Common myeloid progenitor, CD34-positive (primary cell): Measurements from ENCODE around the gene UTP15.
A peak's percentile ranks its signal among the peaks of the same experiment; 100 is the strongest.

Experiments
- CTCF ChIA-PET: fragments of 350-600 bp; sonication (Branson Sonifier 250); formaldehyde crosslinking; loops from one replicate; lab custom pipeline; 2021; ENCODE audit warnings: antibody characterized with exemption; lab: Charles Lee
- POLR2A ChIA-PET: fragments of 350-600 bp; sonication (Branson Sonifier 250); formaldehyde crosslinking; loops from one replicate; lab custom pipeline; 2021; ENCODE audit warnings: antibody characterized with exemption; lab: Charles Lee
- DNase-seq, 3 donors: peaks; one replicate each; pipeline versions ENCODE4 v3.0.0 to v3.0.0-alpha.2; 2013
- H3K27ac ChIP-seq, 2 experiments: 1 replicate in 1 of 2; 2 replicates in 1 of 2; pipeline ENCODE4 v1.7.0; 2013; ENCODE audit warnings: inconsistent platforms in 2 of 2, low read length in 2 of 2, mild to moderate bottlenecking in 2 of 2, low read depth in 1 of 2, moderate library complexity in 1 of 2; ENCODE audit not compliant: severe bottlenecking in 2 of 2, insufficient read depth in 1 of 2, poor library complexity in 1 of 2
- H3K27me3 ChIP-seq, 5 experiments: replicated peaks in 2 of 5; 1 replicate in 3 of 5; 2 replicates in 2 of 5; pipeline versions ENCODE4 v1.6.1 to v1.7.0; 2013; ENCODE audit warnings: low read length in 4 of 5, mild to moderate bottlenecking in 2 of 5, moderate library complexity in 2 of 5, inconsistent platforms in 1 of 5; ENCODE audit not compliant: insufficient read depth in 5 of 5, control insufficient read depth in 4 of 5
- H3K36me3 ChIP-seq, 4 experiments: 1 replicate in 2 of 4; 2 replicates in 2 of 4; pipeline versions ENCODE4 v1.6.1 to v1.7.0; 2013; ENCODE audit warnings: low read length in 3 of 4, control low read depth in 1 of 4, mild to moderate bottlenecking in 1 of 4; ENCODE audit not compliant: control insufficient read depth in 4 of 4, insufficient read depth in 4 of 4
- H3K4me1 ChIP-seq, 4 experiments: 1 replicate in 3 of 4; 2 replicates in 1 of 4; pipeline versions ENCODE4 v1.6.1 to v1.7.1; 2013; ENCODE audit warnings: low read length in 3 of 4, mild to moderate bottlenecking in 3 of 4, control low read depth in 1 of 4, inconsistent platforms in 1 of 4, moderate library complexity in 1 of 4; ENCODE audit not compliant: control insufficient read depth in 4 of 4, insufficient read depth in 4 of 4; ENCODE audit errors: control extremely low read depth in 1 of 4
- H3K4me3 ChIP-seq, 7 experiments: 1 replicate in 4 of 7; 2 replicates in 3 of 7; pipeline versions ENCODE4 v1.5.1 to v1.7.0; 2013; ENCODE audit warnings: mild to moderate bottlenecking in 7 of 7, low read length in 6 of 7, moderate library complexity in 6 of 7, inconsistent platforms in 2 of 7, low read depth in 2 of 7, control low read depth in 1 of 7; ENCODE audit not compliant: insufficient read depth in 4 of 7, control insufficient read depth in 1 of 7; ENCODE audit errors: extremely low read depth in 1 of 7
- H3K9me3 ChIP-seq, 5 experiments: 1 replicate in 4 of 5; 2 replicates in 1 of 5; pipeline versions ENCODE4 v1.6.1 to v1.7.1; 2013; ENCODE audit warnings: low read length in 4 of 5, mild to moderate bottlenecking in 2 of 5, inconsistent platforms in 1 of 5, low read depth in 1 of 5, moderate library complexity in 1 of 5; ENCODE audit not compliant: control insufficient read depth in 4 of 5, insufficient read depth in 2 of 5; ENCODE audit errors: control extremely low read depth in 1 of 5
- WGBS: methylation state at CpG from one replicate; pipeline ENCODE4 v1.1.5; 2013; ENCODE audit not compliant: insufficient coverage; 5-methylcytosine and 5-hydroxymethylcytosine counted together

UTP15 gene

GRCh38 chr5:73529081-73529480 is 36.5 kb upstream of the UTP15 start:
- no peak for DNase-seq

GRCh38 chr5:73531356-73531755 is 34.2 kb upstream of the UTP15 start:
- Histone ChIP-seq H3K36me3 (no peaks in the 10 kb centered on the region), H3K9me3 (peaks cover 0 to 3% (median 0%) of the 10 kb centered on the region in 5 experiments), H3K4me1 (no peaks in the 10 kb centered on the region), H3K4me3 (no peak overlapping the region), H3K27ac (no peak overlapping the region), H3K27me3 (peaks cover 0 to 19% (median 5%) of the 10 kb centered on the region in 5 experiments)
- WGBS, result 100% methylated on average over 1 of the region's 1 CpG
- ChIA-PET POLR2A (no interaction called here), CTCF (interaction anchor here (0.9 to 2.1 kb wide), 2 partner anchors 23 to 32 kb away, joined by 3 to 7 read pairs; no protein-coding TSS in a partner anchor)
- no peak for DNase-seq

More at GRCh38 chr5:73529081-73529480, 36.5 kb upstream of the UTP15 start:
- Histone ChIP-seq H3K27ac (no peak overlapping the region), H3K4me3 (no peak overlapping the region), H3K4me1 (no peaks in the 10 kb centered on the region), H3K27me3 (peaks cover 0 to 18% (median 5%) of the 10 kb centered on the region in 5 experiments), H3K9me3 (no peaks in the 10 kb centered on the region), H3K36me3 (no peaks in the 10 kb centered on the region)
- no CpG with 5 or more reads among the region's 1 CpG for WGBS
- ChIA-PET POLR2A (no interaction called here), CTCF (no interaction called here)

DNA sequence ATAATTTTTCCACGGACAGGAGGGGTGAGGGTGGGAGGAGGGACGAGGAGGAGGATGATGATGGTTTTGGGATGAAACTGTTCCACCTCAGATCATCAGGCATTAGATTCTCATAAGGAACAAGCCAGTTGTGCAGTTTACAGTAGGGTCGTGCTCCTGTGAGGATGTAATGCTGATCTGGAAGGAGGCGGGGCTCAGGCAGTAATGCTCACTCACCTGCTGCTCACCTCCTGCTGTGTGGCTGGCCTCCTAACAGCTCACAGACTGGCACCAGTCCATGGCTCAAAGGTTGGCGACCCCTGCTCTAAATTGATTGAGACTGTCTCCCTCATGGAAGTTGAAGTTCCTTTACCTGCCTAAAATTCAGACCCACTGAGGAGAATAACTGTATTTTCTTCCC is 33.3 kb upstream of the UTP15 start:
- H3K27me3 ChIP-seq, result peaks cover 0 to 19% (median 5%) of the 10 kb centered on the region in 5 experiments
- DNase-seq, result no peak
- WGBS, result 100% methylated on average over 3 of the region's 5 CpGs
- POLR2A ChIA-PET, result no interaction called here
- H3K9me3 ChIP-seq, result peaks cover 0 to 3% (median 0%) of the 10 kb centered on the region in 5 experiments
- CTCF ChIA-PET, result no interaction called here
- no peaks in the 10 kb centered on the region for H3K4me1 ChIP-seq
- H3K36me3 ChIP-seq, result no peaks in the 10 kb centered on the region
- H3K4me3 ChIP-seq, result no peak overlapping the region
- no peak overlapping the region for H3K27ac ChIP-seq

DNA sequence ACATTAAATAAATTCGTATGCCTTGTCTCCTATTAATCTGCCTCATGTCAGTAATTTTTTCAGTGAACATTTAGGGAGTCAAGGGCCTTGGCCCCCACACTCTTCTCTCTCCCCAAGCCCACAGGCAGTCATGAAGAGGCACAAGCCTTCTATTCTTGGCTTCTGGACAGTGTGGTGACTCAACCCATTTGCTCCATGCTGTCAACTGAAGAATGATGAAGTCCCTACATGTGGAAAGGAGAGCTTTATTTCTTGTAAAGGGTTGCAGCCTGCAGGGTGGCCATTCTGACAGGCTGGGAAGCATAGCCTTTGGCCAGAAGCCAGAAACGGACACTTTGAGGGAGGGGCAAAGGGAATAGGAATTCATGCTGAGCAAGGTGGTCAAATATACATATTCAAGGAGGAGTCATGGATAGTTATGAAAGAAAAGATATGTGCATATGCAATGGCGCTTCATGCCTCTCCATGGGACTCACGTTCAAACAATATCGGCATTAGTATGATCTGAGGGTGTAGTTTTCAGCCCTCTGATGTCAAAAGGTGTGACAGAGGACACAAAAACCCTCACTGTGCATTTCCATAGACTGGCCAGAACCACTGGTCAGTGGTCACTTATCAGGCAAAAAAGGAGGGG is 31.4 kb upstream of the UTP15 start:
- WGBS, result 95% methylated on average over 5 of the region's 5 CpGs
- ChIA-PET CTCF (interaction anchor here (5.8 kb wide), 1 partner anchor 12 kb away, joined by 55 read pairs; no protein-coding TSS in a partner anchor), POLR2A (no interaction called here)
- H3K9me3 ChIP-seq, result peaks cover 0 to 3% (median 0%) of the 10 kb centered on the region in 5 experiments
- peaks cover 0 to 17% (median 5%) of the 10 kb centered on the region in 5 experiments for H3K27me3 ChIP-seq
- no peak overlapping the region for H3K4me3 ChIP-seq
- no peak for DNase-seq
- H3K36me3 ChIP-seq, result no peaks in the 10 kb centered on the region
- no peaks in the 10 kb centered on the region for H3K4me1 ChIP-seq
- no peak overlapping the region for H3K27ac ChIP-seq

- CTCF ChIA-PET, result interaction anchor here (0.7 to 5.8 kb wide), 4 partner anchors 9 to 13 kb away, joined by 3 to 55 read pairs (median 6); no protein-coding TSS in a partner anchor
- Histone ChIP-seq H3K27ac (no peak overlapping the region), H3K4me3 (no peak overlapping the region), H3K9me3 (peaks cover 0 to 3% (median 0%) of the 10 kb centered on the region in 5 experiments), H3K36me3 (no peaks in the 10 kb centered on the region), H3K27me3 (peaks cover 0 to 17% (median 7%) of the 10 kb centered on the region in 5 experiments), H3K4me1 (no peaks in the 10 kb centered on the region)
- WGBS, result 100% methylated on average over 1 of the region's 2 CpGs
- no peak for DNase-seq
- POLR2A ChIA-PET, result no interaction called here
Measured at GRCh38 chr5:73534971-73535370, 30.6 kb upstream of the UTP15 start.

DNA sequence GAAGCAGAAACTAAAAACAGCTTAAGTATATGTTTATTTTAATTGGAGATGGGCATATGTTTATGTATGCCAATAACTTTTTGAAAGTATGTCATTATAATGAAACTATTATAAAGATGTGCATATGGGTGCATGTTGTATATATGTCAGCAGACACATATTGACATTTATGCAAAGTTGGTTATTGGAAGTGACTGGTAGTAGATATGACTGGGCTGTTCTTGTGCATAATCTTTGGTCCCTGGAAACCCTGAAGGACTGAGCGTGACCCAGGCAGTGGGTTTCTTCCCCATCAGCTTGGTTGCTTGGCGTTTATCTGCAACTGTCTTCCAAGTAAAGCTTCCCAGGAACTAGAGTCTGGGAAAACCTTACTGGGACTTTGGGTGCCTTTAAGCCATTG is 25.8 kb upstream of the UTP15 start:
- WGBS, result 100% methylated on average over 2 of the region's 2 CpGs

DNA sequence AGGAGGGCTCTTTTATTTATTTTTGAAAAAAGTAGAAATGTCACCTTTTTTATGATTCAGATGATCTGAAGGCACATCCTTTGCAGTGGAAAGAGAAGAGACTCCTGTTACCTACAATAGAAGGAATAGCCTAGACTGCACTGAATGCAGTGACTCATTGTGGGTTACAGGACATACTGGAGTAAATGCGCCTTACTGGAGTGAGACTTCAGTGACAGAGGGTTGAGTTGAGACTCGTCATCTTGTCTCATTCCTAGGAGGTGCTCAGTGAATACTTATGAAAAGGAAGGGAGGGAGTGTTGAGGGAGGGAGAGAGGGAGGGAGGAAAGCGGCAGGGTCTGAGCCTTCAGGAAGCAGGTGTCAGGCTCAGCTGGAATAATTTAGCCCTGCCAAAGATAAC is 25.4 kb upstream of the UTP15 start:
- ChIA-PET CTCF (interaction anchor here (5.8 kb wide), 1 partner anchor 19 kb away, joined by 55 read pairs; no protein-coding TSS in a partner anchor), POLR2A (no interaction called here)
- no peak overlapping the region for H3K27ac ChIP-seq
- peak in 1 of 3 donors; percentile 28 for DNase-seq
- peaks cover 0 to 11% (median 7%) of the 10 kb centered on the region in 5 experiments for H3K27me3 ChIP-seq
- H3K9me3 ChIP-seq, result no peaks in the 10 kb centered on the region
- H3K36me3 ChIP-seq, result no peaks in the 10 kb centered on the region
- 65% methylated on average over 3 of the region's 3 CpGs for WGBS
- H3K4me1 ChIP-seq, result no peaks in the 10 kb centered on the region
- no peak overlapping the region for H3K4me3 ChIP-seq

More for the DNA sequence above, 25.8 kb upstream of the UTP15 start:
- H3K27me3 ChIP-seq, result peaks cover 0 to 11% (median 7%) of the 10 kb centered on the region in 5 experiments
- DNase-seq, result no peak
- H3K4me3 ChIP-seq, result no peak overlapping the region
- peaks cover 0 to 1% (median 0%) of the 10 kb centered on the region in 5 experiments for H3K9me3 ChIP-seq
- H3K36me3 ChIP-seq, result no peaks in the 10 kb centered on the region
- H3K27ac ChIP-seq, result no peak overlapping the region
- ChIA-PET POLR2A (no interaction called here), CTCF (interaction anchor here (4.1 to 5.8 kb wide), 2 partner anchors 13 to 18 kb away, joined by 24 to 55 read pairs; no protein-coding TSS in a partner anchor)
- H3K4me1 ChIP-seq, result no peaks in the 10 kb centered on the region
